K562 (cell line): ENCODE measurements around the gene HYOU1. TPM values are rescaled to one million over a fixed set of nuclear protein-coding genes. Genes with fewer than 3 reads are reported as not detected.

Source experiments
- CCAR2 ChIP-seq: fragments of 200-400 bp; formaldehyde crosslinking; IDR thresholded peaks from 2 replicates; pipeline ENCODE4 v1.6.1; 2017; ENCODE audit warnings: mild to moderate bottlenecking, low read depth, low read length
- CSDE1 ChIP-seq, 2 experiments: fragments of 450-650 bp; IDR thresholded peaks; 2 replicates each; pipeline ENCODE4 v1.6.1; 2016; ENCODE audit warnings: mild to moderate bottlenecking in 1 of 2
- FOXJ3 ChIP-seq: sonication (generic); formaldehyde crosslinking; IDR thresholded peaks from 2 replicates; pipeline ENCODE4 v1.4.0; 2020; ENCODE audit warnings: mild to moderate bottlenecking, missing genetic modification reagents
- GABPB2 ChIP-seq: fragments of 250-450 bp; sonication (Bioruptor Pico); conservative IDR thresholded peaks from 2 replicates; pipeline ENCODE4 v1.5.1; 2021; ENCODE audit warnings: mild to moderate bottlenecking
- ZNF143 ChIP-seq: sonication (generic); formaldehyde crosslinking; IDR thresholded peaks from 2 replicates; pipeline ENCODE4 v1.9.0; 2022; ENCODE audit warnings: mild to moderate bottlenecking, missing genetic modification reagents
- ZNF57 ChIP-seq: fragments of 450-650 bp; formaldehyde crosslinking; IDR thresholded peaks from 2 replicates; pipeline ENCODE4 v1.4.0; 2020; ENCODE audit warnings: mild to moderate bottlenecking, moderate library complexity
- ZNF830 ChIP-seq: fragments of 250-450 bp; sonication (Bioruptor Pico); IDR thresholded peaks from 2 replicates; pipeline ENCODE4 v1.5.0; 2021; ENCODE audit warnings: mild to moderate bottlenecking
- polyA plus RNA-seq, 8 experiments: library from polyadenylated mRNA; depleted of rRNA in 4 of 8; stranded (reverse) in 5 of 8; unstranded in 3 of 8; fragments of >200 nt; fragmentation: Nextera tagmentation in 2 of 8; fragmentation: Illumina TruSeq in 1 of 8; extraction: Ambion mirVana in 2 of 8; extraction: Trizol in 1 of 8; gene quantifications; 2 replicates each; pipeline versions ENCODE4 v1.2.1 to v1.2.3, GENCODE V29; 2011 to 2014; ENCODE audit warnings: inconsistent platforms in 1 of 8, missing spikeins in 1 of 8
- total RNA-seq, 7 experiments: library from RNA; depleted of rRNA in 6 of 7; stranded (reverse); fragments of >200 nt in 6 of 7; fragmentation: Illumina TruSeq in 2 of 7; extraction: Trizol in 2 of 7; gene quantifications; 2 replicates each; pipeline versions ENCODE4 v1.2.1 to v1.2.3, GENCODE V29; 2011 to 2021; ENCODE audit warnings: low replicate concordance in 1 of 7
- TF ChIP-seq, protein P1 (sequence below): fragments of 450-650 bp; IDR thresholded peaks from 2 replicates; pipeline ENCODE4 v1.6.1; 2016; ENCODE audit warnings: mild to moderate bottlenecking, moderate library complexity
- TF ChIP-seq, protein P2 (sequence below): fragments of 450-650 bp; IDR thresholded peaks from 2 replicates; pipeline ENCODE4 v1.6.1; 2016; ENCODE audit warnings: missing biosample characterization, missing genetic modification characterization
- TF ChIP-seq, protein P3 (sequence below): fragments of 250-450 bp; sonication (Bioruptor Pico); IDR thresholded peaks from 2 replicates; pipeline ENCODE4 v1.8.0; 2021; ENCODE audit warnings: moderate library complexity, mild to moderate bottlenecking, inconsistent platforms
- TF ChIP-seq, protein P4 (sequence below), 2 experiments: IDR thresholded peaks; 2 replicates each; pipeline ENCODE4 v1.6.1; 2012; ENCODE audit warnings: improper control_type of control experiment in 2 of 2, low read depth in 2 of 2, low read length in 2 of 2, borderline replicate concordance in 1 of 2

The HYOU1 gene
- total and polyA plus RNA-seq, 9 of the 15 experiments (the other 6 are each of a cell fraction or from before 2014, with no cell fraction given): 19.5 to 197 (median 128) TPM

DNA sequence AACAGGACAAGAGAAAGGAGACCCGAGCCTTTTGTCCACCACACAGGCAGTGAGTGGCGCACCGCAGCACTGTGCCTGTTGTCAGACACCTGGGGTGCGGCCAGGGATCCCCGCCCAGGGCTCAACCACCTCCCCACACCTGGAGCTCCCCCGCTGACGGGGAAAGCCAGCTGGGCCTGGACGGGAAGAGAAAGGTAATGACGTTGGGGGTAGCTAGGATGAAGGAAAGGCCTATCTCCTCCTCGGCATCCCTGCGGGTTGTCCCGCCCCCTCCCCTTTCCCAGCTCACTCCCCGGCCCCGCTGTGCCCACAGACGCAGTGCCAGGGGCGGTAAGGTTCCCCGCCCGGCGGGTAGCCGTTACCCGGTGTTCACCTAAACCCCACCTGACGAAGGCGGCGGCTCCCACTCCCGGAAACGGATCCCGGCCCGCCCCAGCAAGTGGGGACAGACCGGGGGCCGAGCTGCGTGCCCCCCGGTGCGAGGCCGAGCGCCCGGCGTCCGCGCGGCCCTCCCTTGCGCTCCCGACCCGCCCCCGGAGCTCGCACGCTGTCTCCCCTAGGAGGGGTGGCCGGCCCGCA is 495 bp downstream of the HYOU1 start (continued):
- TF ChIP-seq ZNF830 (CRISPR knock-in tag) (no peak), CCAR2 (no peak), ZNF57 (no peak), CSDE1 (IDR thresholded peaks at IDR 0.05) (peak in 1 of 2 experiments; percentile 29; a peak in 1 of 4 replicates), ZNF143 (CRISPR knock-in tag) (peak; percentile 21), GABPB2 (0 out of 2 replicates have a peak, but pooled peaks have one; percentile 21), FOXJ3 (CRISPR knock-in tag) (no peak)
- TF ChIP-seq, protein P1, sequence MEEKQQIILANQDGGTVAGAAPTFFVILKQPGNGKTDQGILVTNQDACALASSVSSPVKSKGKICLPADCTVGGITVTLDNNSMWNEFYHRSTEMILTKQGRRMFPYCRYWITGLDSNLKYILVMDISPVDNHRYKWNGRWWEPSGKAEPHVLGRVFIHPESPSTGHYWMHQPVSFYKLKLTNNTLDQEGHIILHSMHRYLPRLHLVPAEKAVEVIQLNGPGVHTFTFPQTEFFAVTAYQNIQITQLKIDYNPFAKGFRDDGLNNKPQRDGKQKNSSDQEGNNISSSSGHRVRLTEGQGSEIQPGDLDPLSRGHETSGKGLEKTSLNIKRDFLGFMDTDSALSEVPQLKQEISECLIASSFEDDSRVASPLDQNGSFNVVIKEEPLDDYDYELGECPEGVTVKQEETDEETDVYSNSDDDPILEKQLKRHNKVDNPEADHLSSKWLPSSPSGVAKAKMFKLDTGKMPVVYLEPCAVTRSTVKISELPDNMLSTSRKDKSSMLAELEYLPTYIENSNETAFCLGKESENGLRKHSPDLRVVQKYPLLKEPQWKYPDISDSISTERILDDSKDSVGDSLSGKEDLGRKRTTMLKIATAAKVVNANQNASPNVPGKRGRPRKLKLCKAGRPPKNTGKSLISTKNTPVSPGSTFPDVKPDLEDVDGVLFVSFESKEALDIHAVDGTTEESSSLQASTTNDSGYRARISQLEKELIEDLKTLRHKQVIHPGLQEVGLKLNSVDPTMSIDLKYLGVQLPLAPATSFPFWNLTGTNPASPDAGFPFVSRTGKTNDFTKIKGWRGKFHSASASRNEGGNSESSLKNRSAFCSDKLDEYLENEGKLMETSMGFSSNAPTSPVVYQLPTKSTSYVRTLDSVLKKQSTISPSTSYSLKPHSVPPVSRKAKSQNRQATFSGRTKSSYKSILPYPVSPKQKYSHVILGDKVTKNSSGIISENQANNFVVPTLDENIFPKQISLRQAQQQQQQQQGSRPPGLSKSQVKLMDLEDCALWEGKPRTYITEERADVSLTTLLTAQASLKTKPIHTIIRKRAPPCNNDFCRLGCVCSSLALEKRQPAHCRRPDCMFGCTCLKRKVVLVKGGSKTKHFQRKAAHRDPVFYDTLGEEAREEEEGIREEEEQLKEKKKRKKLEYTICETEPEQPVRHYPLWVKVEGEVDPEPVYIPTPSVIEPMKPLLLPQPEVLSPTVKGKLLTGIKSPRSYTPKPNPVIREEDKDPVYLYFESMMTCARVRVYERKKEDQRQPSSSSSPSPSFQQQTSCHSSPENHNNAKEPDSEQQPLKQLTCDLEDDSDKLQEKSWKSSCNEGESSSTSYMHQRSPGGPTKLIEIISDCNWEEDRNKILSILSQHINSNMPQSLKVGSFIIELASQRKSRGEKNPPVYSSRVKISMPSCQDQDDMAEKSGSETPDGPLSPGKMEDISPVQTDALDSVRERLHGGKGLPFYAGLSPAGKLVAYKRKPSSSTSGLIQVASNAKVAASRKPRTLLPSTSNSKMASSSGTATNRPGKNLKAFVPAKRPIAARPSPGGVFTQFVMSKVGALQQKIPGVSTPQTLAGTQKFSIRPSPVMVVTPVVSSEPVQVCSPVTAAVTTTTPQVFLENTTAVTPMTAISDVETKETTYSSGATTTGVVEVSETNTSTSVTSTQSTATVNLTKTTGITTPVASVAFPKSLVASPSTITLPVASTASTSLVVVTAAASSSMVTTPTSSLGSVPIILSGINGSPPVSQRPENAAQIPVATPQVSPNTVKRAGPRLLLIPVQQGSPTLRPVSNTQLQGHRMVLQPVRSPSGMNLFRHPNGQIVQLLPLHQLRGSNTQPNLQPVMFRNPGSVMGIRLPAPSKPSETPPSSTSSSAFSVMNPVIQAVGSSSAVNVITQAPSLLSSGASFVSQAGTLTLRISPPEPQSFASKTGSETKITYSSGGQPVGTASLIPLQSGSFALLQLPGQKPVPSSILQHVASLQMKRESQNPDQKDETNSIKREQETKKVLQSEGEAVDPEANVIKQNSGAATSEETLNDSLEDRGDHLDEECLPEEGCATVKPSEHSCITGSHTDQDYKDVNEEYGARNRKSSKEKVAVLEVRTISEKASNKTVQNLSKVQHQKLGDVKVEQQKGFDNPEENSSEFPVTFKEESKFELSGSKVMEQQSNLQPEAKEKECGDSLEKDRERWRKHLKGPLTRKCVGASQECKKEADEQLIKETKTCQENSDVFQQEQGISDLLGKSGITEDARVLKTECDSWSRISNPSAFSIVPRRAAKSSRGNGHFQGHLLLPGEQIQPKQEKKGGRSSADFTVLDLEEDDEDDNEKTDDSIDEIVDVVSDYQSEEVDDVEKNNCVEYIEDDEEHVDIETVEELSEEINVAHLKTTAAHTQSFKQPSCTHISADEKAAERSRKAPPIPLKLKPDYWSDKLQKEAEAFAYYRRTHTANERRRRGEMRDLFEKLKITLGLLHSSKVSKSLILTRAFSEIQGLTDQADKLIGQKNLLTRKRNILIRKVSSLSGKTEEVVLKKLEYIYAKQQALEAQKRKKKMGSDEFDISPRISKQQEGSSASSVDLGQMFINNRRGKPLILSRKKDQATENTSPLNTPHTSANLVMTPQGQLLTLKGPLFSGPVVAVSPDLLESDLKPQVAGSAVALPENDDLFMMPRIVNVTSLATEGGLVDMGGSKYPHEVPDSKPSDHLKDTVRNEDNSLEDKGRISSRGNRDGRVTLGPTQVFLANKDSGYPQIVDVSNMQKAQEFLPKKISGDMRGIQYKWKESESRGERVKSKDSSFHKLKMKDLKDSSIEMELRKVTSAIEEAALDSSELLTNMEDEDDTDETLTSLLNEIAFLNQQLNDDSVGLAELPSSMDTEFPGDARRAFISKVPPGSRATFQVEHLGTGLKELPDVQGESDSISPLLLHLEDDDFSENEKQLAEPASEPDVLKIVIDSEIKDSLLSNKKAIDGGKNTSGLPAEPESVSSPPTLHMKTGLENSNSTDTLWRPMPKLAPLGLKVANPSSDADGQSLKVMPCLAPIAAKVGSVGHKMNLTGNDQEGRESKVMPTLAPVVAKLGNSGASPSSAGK: no peak
- TF ChIP-seq, protein P2, sequence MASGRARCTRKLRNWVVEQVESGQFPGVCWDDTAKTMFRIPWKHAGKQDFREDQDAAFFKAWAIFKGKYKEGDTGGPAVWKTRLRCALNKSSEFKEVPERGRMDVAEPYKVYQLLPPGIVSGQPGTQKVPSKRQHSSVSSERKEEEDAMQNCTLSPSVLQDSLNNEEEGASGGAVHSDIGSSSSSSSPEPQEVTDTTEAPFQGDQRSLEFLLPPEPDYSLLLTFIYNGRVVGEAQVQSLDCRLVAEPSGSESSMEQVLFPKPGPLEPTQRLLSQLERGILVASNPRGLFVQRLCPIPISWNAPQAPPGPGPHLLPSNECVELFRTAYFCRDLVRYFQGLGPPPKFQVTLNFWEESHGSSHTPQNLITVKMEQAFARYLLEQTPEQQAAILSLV (tag): no peak
- TF ChIP-seq, protein P3, sequence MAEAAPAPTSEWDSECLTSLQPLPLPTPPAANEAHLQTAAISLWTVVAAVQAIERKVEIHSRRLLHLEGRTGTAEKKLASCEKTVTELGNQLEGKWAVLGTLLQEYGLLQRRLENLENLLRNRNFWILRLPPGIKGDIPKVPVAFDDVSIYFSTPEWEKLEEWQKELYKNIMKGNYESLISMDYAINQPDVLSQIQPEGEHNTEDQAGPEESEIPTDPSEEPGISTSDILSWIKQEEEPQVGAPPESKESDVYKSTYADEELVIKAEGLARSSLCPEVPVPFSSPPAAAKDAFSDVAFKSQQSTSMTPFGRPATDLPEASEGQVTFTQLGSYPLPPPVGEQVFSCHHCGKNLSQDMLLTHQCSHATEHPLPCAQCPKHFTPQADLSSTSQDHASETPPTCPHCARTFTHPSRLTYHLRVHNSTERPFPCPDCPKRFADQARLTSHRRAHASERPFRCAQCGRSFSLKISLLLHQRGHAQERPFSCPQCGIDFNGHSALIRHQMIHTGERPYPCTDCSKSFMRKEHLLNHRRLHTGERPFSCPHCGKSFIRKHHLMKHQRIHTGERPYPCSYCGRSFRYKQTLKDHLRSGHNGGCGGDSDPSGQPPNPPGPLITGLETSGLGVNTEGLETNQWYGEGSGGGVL: no peak
- TF ChIP-seq, protein P4, sequence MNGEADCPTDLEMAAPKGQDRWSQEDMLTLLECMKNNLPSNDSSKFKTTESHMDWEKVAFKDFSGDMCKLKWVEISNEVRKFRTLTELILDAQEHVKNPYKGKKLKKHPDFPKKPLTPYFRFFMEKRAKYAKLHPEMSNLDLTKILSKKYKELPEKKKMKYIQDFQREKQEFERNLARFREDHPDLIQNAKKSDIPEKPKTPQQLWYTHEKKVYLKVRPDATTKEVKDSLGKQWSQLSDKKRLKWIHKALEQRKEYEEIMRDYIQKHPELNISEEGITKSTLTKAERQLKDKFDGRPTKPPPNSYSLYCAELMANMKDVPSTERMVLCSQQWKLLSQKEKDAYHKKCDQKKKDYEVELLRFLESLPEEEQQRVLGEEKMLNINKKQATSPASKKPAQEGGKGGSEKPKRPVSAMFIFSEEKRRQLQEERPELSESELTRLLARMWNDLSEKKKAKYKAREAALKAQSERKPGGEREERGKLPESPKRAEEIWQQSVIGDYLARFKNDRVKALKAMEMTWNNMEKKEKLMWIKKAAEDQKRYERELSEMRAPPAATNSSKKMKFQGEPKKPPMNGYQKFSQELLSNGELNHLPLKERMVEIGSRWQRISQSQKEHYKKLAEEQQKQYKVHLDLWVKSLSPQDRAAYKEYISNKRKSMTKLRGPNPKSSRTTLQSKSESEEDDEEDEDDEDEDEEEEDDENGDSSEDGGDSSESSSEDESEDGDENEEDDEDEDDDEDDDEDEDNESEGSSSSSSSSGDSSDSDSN (IDR thresholded peaks at IDR 0.05; ENCODE audit: borderline replicate concordance in 1 of 2, low read depth in 2 of 2, low read length in 2 of 2): no peak
